Measurements from ENCODE around the gene DMD.
"Not testable (repeated sequence)": the region's sequence is repeated elsewhere in the genome, so short reads cannot be mapped to it uniquely, and the experiment has no call there.

The DMD gene

DNA sequence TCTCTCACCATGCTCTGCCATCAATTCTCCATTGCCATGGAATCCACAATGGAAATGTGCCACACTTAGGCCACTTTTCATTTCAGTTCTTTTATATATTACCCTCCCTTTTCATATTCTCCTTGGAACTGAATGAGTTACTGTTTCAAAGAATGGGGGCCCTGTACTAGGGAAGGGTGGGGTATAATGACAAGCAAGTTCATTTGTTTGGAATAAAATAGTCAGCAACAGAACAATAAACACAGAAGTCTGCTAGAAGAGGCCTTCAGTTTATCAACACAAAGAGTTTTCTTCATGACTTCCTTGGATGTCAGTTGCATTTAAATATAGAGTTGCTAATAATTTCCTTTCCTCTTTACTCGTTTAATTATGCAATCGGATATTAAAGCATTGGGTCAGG is 1661.2 kb downstream of the DMD start:
- DNase-seq: no peak

DNA sequence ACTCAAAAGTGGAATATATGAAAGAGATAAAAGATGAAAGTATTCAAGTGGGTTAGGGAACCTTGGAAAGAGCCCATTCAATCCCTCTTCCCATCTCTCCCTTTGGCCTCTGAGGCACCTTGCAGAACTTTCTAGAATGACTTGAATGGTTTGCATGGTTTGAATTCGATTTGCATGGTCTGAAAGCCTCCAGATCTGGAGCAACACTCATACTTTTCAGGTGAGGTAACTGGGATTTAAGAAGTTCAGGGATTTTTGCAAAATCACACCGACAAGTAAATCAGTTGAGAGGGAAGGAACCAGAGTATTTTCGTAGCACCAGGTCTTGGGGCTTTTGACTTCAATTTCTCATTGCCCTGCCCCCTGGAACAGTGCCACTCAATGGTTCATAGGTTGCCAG is 1663.5 kb downstream of the DMD start:
- DNase-seq: no peak

DNA sequence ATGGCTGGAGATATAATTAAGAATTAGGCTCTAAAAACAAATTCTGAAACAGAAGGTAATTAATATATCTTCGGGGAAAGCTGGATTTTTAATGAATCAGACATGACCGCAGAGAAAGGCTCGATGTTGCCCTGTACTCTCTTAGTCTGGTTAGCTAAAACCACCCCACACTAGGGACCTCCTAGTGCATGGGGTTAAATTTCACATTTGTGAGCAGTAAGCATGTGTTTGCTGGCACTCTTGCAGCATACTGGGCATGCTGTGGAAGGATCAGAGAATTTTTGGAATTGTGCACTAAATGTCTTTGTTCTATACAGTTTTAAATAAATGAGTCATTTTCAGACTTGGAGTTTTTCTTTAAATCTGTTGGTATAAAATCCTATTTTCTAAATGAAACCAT is 1663.9 kb downstream of the DMD start:
- no peak for DNase-seq

DNA sequence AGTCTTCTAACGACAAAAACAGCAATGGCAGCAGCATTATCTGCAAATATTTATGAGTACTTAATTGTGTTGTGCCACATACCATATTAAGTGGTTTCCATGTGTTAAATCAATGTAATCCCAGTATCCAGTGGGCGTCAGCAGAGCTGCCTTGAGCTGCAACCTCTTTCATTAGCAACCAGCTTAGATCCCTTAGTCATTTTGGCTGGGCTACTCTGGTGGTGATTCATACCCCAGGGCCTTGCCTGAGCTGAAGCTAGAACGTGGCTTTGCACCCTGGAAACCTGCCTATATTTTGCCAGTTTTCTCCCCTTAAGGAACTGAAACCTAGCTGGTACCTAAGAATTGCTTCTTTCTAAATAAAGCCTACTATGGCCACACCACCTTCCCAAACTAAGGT is 1665.2 kb downstream of the DMD start:
- no peak for DNase-seq

DNA sequence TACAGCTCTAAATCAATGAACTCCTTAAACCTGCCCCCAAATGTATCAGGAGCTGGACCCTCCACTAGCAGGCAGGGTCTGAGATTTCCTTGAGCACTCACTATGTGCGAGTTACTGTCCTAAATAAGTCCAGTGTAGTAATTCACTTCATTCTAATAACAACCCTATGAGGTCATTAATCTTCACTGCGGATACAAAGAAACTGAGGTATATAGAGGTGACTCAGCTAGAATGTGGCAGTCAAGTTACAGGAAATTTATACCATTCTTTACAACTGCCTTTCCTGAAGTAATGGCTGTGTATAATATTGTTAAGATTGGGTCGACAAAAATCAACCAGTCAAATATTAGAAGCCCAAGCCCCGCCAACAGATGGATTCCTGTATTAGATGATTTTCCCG is 1665.6 kb downstream of the DMD start:
- no peak for DNase-seq

DNA sequence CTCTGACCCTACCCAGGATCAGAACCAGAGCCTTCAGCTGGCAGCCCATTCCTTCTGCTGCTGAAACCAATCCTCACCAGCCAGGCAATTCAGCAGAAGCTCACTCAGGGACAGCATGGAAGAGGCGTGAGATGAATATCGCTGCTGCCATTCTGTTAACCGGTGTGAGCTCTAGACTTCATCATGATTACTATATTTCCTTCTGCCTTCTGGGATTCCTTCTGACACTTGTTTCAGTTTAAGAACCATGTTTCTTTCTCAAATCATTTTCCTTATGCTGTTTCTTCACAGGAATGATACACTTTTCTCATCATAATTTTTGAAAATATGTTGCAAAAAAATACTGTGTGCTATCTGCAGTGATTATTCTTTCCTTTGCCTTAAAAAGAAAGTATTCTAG is 1666.2 kb downstream of the DMD start:
- no peak for DNase-seq

DNA sequence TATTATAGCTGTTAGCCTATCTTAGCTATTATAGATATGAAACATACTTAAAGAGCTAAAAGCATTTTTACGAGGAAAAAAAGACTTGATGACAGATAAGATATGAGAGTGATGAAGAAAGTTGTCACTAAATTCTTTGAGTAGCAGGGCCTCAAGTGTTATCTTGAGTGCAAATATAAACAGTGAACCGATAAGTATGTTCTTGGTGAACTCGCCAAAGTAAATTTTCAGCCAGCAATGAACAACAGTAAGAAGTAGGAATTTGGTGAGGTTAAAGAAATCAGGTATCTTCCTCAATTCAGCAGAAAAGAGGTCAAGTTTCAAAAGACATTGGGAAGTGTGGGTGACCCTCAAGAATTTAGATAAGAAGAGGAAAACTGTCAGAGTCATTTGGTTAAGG is 1667.7 kb downstream of the DMD start:
- no peak for DNase-seq

DNA sequence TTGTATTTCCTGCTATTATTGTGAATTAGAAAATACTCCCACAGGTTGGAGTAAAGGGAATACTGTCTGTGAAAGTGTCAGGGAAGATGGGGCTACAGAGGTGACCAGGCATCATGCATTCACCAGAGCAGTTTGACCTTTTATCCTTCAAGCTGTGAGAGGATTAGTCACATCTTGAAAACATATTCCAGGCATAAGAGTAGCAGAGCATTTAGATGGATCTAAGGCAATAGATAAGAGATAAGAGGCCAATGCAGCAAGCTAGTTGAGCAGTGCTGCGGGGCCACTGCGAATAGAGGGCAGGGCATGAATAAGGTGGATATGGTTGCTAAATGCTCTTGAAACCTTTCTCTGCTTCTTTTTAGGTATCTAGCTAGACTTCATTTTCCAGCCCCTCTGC is 1668.8 kb downstream of the DMD start:
- DNase-seq: no peak

DNA sequence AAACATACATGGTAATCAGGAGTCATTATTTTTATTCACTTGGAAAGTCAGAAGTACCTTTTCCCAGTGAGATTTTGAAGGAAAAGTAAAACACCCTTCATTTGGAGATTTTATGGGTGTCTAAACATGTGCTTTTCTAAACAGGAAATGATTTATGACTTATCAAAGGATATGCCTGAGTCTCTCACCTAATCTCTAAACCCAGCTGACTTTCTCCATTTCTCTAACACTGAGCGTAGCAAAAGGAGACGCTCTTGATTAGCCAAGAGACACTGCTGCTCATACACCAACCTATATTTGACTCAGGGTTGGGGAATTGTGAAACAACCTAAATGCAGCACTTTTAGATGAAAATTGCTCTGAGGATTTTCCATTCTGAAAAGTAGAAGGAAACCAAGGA is 1671.0 kb downstream of the DMD start:
- no peak for DNase-seq

DNA sequence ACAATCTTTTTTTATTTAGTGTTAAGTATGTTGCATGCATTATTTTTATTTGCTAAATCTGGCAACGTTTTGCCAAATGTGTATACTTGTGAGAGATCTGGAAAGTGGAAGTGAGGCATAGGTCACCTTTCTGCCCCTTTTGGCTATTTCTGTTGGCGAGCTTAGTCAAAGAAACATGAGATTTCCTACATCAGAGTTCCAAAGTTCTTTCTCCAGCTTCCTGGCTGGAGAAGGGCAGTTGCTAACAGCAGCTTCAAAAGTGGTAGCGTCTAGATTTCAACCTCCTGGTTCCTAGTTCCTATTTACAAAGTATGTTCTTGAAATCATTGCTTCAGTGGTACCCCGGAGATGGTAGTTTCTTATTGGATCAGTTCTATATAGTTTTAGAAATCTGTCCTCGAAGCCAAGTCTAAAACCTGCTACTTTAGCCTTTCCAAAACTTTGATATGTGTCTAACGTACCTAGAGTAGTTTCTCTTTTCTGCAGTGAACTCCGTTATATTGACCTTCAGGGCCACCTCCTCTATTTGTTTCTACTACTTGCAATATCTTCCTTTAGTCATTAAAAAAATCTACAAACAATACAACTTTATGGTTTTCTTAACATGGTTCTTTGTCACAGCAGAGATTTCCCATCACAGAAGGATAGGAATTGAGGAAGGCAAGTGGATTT is 1683.8 kb downstream of the DMD start:
- DNase-seq: no peak

DNA sequence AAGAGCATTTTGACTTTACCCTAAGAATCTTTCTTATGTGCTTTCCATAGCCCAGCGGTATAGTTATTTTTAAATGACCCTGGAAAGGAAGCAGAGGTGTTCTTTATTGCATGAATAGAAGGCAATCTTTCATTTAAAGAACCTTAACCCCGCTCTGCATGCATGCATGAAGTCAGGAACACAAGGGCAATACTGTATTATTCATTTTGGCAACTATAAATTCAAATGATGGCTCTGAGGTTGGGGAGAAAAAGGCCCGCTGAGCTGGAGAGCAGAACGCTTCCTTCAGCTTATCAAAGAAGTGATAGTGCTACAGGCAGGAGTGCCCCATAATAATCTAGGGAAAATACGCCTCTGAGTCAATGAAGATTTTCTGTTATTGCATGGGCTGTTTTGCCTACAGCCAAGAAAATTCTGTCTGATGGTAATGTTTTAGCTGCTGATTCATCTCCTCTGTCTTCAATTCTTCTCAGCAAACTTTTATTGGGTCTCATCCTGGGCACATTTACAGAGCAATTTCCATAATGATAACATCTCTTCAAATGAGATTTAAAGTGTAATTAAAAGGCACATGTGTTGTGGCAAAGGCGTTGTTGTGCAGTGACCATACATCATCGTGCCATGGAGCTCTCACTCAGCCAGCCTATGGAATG is 1687.3 kb downstream of the DMD start:
- DNase-seq: no peak

DNA sequence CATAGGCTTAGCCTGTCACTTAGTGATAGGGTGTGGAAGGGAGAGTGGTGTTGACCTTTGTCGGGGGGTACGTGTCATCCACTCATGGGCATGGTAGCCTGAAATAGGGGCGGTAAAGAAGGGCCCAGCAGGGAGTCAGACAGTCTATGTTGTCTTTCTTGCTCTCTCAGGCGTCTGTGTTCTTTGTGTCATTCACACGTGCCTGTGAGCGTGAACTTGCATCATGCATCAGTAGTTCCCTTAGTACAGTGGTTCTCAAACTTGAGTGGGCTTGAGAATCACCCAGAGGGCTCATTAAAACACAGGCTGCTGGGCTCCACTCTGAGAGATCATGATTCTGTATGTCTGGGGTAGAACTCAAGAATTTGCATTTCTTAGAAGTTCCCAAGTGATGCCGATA is 1688.6 kb downstream of the DMD start:
- DNase-seq: no peak

DNA sequence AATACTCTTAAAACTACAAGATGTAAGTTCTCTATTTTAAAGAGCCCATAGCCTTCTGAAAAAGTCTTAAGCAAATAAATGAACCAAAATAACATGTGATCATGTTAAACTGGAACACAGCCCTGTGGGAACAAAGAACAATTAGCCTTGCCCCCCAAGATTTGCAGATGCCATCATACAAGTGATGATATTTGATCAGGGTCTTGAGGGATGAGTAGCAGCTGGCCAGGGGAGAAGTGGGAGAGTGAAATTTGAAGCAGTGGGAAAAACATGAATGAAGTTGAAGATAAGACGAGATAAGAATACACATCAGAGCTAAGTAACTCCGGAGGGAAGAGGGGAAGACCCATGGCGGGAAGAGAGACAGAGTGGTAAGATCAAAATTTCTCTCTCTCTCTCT is 1689.4 kb downstream of the DMD start:
- DNase-seq: no peak

DNA sequence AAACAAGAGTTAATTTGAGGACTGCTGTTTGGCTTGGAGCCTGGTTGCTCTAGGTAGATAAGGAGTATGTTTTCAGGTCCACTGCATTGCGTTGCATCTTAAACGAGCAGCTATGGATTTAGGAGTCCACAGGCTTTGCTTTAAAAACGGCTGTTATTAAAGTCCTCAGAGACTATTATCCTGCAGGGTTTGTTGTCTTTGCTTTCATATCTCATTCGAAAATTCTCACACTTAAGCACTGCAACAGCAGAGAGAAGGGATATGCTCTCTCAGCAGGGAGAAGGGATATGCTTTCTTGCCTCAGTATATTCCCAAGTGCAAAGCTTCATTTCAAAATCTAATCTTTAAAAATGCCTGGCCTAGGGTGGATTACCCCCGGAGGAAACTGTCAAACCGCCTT is 1694.8 kb downstream of the DMD start:
- no peak for DNase-seq

DNA sequence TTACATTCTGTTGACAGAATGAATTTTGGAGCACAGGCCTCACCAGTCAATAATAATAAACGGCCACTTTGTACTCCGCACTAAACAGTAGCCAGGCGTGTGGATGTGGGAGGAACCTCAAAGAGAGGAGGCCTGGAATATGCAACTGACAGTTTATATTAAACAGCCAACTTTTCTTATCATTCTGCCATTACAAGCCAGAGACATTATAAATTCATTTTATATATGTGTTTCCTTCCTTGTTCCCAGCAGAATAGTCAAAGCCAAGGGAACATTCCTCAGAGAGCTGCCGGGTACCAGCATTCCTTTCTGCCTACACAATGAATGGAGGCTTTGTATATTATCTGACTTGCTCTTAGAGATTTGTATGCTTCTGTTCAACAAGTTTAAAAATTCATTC is 1703.0 kb downstream of the DMD start:
- DNase-seq: no peak

DNA sequence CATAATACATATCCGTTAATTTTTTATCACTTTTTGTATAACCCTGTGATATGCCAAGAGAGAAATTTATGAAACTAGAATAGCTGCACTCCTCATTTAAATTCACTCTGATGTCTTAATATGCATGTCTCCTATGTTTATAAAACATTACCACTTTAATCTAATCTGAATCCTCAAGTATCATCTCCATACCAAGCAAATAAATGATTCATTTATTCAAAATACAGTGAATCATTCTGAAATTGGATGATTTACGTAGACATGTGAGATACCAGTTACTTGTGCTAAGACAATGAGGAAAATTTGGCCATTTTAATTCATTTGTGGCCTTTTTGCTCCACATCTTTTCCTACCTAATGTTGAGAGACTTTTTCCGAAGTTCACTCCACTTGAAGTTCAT is 1704.4 kb downstream of the DMD start:
- DNase-seq: no peak

DNA sequence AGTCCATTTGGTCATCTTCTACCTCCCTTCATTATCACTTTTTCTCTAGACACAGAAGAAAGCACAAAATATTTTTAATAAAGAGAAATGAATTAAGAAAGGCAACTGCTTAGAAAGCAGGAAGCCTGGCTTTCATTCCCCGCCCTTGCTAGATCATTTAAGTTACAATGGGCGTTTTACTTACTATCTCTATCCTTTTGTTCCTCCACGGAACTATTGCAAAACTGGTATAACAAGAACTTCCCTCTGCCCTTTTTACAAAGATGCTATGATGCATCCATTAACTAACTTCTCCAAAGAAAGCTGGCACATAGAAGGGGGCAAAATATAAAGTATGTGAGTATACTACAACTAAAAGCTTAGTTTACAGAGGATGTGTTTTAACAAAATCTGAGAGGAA is 1705.0 kb downstream of the DMD start:
- DNase-seq: no peak

DNA sequence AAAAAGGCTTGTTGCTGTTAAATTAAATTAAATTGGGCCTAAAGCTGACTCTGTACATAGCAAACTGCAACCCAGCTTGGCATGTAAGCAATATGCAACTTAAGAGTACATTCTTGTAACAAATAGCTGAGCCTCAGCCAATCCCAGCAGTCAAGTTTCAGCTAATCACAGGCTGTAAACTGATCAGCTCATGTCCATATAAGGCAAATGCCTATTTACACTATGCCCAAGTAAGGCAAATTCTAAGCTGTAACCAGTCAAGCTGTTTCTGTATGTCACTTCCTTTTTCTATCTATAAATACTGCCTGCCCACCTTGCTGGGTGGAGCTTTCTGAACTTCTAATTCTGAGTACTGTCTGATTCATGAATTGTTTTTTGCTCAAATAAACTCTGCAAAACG is 1710.4 kb downstream of the DMD start:
- DNase-seq: no peak

DNA sequence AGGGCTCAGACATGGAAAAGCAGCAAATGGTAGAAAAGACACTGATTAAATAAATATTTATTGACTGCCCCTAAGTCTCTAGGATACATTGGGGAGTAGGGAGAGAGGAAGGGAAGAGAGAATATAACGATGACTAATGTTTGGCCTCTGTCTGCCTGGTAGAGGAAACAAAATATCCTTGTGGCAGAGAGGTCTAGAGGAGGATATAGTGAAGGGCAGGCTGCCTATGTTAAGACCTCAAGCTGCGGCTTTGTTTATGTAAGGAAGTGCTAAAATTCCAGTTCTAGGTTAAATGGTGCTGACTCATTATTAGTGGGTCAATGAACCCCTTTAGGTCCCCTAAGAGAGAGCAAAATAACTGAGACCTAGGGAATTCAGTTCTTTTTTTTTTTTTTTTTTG is 1712.2 kb downstream of the DMD start:
- DNase-seq: no peak

DNA sequence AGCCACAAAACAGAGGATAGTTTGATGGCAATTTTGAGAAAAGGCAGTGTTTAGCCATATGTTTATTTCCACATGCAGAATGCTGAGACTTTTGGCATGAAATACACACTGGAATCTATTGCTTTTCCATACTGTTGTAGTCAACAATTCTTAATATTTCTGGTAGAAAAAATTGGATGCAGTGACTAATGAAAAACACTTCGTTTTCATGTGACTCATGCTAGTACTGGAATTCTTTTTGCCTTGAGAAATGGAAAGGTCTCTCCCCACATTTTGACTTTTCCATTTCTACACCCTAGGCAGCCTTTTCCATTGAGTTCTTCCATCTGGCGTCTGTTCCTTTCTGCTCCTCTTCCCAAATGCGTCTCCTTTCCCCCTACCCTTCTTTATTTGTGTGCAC is 1714.3 kb downstream of the DMD start:
- DNase-seq: no peak

DNA sequence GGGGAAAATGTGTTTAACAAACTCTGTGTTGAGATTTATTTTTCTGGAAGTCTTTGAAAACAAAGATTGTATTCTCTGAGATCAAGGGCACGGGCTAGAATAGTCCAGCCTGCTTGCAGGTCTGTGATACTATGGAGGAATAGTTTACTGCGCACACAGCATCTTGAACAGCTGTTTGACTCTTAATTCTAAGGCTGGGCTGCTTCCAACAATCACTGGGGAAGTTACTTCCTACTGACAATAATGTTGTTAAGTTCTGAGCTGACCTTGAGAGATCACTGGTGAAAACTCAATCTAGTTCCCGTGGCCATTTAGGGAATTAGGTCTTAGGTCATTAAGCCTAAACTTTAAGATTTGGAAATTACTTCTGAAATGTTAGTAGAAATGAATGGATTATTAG is 1723.4 kb downstream of the DMD start:
- no peak for DNase-seq

DNA sequence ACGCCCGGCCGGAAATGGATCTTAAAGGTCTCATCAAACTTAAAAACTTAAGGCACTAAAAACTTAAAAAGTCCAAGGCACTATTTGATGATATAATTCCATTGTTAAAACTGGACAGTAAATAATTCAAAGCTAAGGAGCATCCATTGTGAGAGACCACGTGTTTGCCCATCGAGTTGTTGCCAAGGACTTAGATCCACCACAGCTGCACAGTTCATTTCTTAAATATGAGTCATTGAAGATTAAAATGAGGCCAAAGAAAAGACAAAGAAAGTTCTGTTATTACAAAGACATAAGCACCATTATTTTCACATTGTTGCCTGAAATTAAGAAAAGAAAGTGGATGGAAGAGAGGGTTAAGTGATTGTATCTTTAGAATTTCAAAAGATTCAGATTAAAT is 1728.0 kb downstream of the DMD start:
- no peak for DNase-seq

DNA sequence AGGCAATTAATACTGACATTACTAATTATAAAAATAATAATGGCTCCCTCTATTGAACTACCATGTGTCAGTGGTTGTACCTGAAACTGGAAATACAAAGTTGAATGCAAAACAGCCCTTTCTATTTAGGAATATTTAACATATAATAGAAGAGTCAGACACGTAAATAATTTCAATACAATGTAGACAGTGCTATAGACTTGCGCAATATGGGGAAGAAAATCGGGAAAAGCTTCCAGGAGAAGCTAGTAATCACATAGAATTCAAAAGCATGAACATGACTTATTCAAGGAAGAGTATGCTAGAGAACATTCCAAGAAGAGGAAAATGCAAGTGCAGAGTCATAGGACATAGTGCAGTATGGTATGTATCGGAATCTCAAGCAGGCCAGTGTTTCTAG is 1730.7 kb downstream of the DMD start:
- DNase-seq: no peak

DNA sequence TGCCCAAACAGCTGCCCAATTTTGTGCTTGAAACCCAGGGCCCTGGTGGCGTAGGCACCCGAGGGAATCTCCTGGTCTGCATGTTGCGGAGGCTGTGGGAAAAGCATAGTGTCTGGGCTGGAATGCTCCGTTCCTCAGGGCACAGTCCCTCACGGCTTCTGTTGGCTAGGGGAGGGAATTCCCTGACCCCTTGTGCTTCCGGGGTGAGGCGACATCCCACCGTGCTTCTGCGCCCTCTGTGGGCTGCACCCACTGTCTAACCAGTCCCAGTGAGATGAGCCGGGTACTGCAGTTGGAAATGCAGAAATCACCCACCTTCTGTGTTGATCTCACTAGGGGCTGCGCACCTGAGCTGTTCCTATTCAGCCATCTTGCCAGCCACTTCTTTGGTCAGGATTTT is 1740.1 kb downstream of the DMD start:
- DNase-seq: no peak

DNA sequence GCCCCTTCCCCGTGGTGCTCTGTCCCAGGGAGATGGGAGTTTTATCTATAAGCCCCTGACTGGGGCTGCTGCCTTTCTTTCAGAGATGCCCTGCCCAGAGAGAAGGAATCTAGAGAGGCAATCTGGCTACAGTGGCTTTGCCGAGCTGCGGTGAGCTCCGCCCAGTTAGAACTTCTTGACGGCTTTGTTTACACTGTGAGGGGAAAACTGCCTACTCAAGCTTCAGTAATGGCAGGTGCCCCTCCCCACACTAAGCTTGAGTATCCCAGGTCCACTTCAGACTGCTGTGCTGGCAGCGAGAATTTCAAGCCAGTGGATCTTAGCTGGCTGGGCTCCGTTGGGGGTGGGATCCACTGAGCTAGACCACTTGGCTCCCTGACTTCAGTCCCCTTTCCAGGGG is 1740.6 kb downstream of the DMD start:
- not testable (repeated sequence) for DNase-seq
